Fibroblast of the aortic adventitia (primary cell): ENCODE results near the gene WBP1L. TPM values are rescaled to one million over a fixed set of nuclear protein-coding genes. Genes with fewer than 3 reads are reported as not detected.

Experiments used
- DNase-seq: peaks from one replicate; pipeline ENCODE4 v3.0.0-alpha.2; 2010; ENCODE audit warnings: low read depth
- H3K4me3 ChIP-seq: 2 replicates; pipeline ENCODE4 v1.5.1; 2011; ENCODE audit warnings: low read depth, mild to moderate bottlenecking, control low read depth, low read length, moderate library complexity
- CTCF ChIP-seq: IDR thresholded peaks from 2 replicates; pipeline ENCODE4 v1.5.1; 2011; ENCODE audit warnings: mild to moderate bottlenecking, low read length, control low read depth, inconsistent platforms; ENCODE audit not compliant: insufficient read depth
- total RNA-seq: library from RNA; depleted of rRNA; stranded (reverse); fragments of >200 nt; gene quantifications from 2 replicates; pipeline ENCODE4 v1.2.3, GENCODE V29; 2012; ENCODE audit warnings: low replicate concordance

WBP1L gene
- total RNA-seq, 1 donor: 76.1 TPM

DNA sequence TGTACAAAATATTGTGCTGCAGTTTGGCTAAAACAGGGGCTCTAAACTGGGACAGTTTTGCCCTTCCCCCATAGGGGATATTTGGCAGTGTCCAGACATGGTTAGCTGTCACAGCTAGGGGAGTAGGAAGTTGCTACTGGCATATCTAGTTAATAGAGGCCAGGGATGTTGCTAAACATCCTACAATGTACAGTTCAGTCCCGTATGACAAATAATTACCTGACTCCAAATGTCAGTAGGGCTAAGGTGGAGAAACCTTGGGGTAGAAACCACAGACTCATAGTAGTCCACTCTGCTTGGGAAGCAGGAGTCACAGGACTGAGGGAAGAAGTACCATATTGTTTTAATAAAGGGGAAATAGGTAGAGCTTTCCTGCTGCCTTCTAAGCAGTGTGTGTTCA, 39.8 kb downstream of the WBP1L start:
- no peak for DNase-seq
- no peak for TF ChIP-seq CTCF
- H3K4me3 ChIP-seq: peak overlapping the region; percentile 45

GRCh38 chr10:102785818-102786217, 42.1 kb downstream of the WBP1L start:
- H3K4me3 ChIP-seq: no peak overlapping the region
- no peak for TF ChIP-seq CTCF
- DNase-seq: no peak

DNA sequence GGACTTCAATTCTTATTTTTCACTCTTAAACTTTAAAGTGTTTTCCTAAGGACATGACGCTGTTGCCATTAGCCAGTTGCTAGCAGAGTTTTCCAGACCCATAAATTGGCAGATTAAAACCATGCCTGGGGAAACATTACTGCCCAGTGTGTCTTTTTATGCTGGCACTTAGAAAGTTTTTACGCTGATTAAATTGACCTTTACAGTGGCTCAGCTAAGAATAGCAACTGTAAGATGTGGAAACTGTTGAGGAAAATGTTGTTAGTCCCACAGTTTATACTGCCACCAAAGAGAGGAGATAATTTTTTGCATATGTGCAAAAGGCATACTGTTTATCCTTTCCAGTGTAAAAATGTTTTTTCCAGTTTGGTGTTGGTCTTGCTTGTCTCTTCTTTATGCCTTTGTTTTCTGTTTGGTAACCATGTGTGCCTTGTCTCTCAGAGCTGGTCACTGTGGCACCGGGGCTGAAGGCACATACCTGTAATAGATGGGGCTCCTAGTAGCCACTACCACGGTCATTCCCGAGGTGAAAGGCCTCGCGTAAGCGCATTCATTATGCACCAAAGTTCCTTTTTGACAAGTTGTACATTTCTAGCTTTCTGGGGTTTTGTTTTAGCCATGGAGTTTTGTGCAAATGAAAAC, 48.1 kb downstream of the WBP1L start:
- no peak overlapping the region for H3K4me3 ChIP-seq
- DNase-seq: no peak
- TF ChIP-seq CTCF: no peak

DNA sequence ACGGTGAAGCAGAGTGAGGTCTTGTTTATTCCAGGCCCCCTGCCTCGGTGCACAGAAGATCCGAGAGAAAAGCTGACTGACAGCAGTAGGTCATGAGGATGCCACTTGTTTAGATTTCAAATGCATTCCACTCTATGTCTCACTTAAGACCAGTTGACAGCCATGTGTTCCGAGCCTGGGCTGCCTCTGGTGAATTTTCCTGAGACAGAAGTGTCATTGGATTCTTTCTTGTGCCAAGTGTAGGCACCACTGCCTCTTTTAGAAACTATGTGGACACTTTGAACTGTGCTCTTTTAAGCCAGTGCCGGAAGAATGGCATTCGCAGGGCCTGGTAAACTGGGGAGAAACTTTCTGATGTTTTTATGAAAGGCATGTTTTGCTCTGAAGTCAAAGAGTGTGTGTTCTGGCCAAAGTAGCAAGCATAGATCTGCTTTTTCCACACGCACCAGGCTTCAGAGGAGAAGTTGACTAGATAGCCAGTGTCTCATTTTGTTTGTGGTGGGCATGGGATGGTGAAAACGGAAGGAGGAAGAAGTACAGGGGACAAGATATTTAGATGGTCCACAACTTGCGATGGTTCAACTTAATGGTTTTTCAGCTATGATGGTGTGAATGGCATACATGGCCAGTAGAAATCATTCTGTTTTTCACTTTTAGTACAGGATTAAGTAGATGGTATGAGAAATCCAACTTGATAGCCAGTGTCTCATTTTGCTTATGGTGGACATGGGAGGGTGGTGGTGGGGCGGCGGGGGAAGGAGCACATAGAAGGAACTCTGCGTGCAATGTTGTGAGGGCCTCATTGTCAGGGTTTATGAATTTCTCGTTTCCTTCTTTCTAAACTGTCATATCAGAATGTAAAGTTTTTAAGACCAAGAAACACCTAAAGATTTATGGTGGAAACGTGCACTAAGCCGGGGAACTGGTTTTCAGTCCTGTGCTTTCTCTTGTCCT, 52.0 kb downstream of the WBP1L start:
- DNase-seq: no peak
- no peak for TF ChIP-seq CTCF
- no peak overlapping the region for H3K4me3 ChIP-seq

DNA sequence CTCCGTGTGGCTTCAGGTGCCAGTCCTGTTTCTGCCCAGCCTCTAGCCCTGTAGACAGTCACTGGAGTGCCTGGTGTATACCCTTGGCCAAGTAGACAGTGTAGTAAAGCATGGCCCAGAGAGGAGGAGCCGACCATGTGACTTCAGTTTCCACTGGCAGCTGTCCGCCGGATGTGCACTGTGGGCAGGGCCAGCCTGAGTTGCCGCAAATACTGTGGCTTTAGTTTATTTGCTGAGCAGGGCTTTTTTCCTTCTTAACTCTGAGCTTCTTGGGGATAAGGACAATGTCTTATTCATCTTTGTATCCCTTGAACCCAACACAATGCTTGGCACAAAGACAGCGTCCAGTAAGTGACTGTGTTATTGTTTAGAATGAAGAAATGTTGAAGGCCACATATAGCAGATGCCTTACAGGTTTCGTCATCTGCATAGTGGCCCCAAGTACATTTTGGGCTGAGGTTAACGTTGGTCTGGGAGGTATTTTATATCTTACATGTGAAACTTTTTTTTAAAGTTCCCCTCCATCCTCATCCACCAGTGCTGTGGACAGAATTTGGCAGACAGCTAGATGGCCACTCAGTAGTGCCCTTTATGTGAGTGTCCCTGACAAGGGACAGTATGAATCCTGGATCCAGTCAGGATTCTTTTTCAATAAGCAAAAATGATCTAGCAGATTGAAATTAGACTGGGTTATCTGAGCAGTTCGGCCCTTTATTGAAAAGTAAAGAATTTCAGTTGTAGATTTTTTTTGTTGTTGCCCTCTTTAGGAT, 52.8 kb downstream of the WBP1L start:
- peak; percentile 73 for DNase-seq
- no peak for TF ChIP-seq CTCF
- H3K4me3 ChIP-seq: no peak overlapping the region

DNA sequence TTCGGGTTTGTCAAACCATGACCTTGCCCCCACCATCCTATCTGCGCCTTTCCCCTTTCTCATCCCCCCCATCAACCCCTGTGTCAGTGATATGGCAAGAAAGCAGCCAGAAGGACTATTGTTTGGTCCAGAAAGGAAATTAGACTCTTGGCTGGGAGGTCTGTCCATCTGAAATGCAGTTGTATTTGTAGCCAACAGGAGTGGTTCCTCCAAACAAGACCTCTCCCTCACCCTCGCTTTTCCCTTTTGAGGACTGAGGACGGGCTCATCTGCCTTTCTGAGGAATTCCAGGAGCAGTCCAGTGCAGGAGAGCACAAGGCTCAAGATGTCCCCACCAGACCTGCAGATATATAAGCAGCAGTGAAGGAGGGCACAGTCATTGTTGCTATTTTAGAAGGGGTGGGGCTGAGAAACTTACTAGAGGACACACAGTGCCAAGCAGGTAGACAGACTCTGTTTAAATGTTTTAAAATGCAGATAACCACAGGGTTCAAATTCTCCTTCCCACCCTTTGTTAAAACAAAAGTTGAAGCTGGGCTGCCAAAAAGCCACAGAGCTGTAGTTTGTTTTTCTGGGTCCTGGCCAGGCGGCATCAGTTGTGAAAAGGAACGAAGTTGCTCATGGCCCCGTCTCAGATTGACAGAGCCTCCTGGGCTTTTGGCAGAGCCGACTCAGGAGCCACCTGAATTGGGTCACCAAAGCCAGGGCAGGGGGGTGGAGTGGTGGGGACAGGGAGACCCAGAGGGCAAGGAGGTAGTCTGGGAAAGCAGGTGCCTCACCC, 56.1 kb downstream of the WBP1L start:
- no peak overlapping the region for H3K4me3 ChIP-seq
- peak; percentile 32 for TF ChIP-seq CTCF
- peak; percentile 80 for DNase-seq
